ENCODE results near the gene CTSH.
"Not testable (repeated sequence)": the region's sequence is repeated elsewhere in the genome, so short reads cannot be mapped to it uniquely, and the experiment has no call there.

CTSH gene

GRCh38 chr15:78928616-78929093, 16.2 kb downstream of the CTSH start:
- H3K9ac ChIP-seq (ENCODE audit: low read length in 2 of 2): no peak overlapping the region
- no peak overlapping the region for H3K4me3 ChIP-seq (ENCODE audit: low read length in 2 of 2)
- H3K9me3 ChIP-seq (ENCODE audit: control insufficient read depth in 2 of 2, low read length in 2 of 2): no peaks in the 10 kb centered on the region
- H3K36me3 ChIP-seq (ENCODE audit: control insufficient read depth in 2 of 2, insufficient read depth in 2 of 2, low read length in 2 of 2): peaks cover 4 to 24% of the 10 kb centered on the region in 2 donors
- H3K27me3 ChIP-seq (ENCODE audit: control insufficient read depth in 1 of 2, insufficient read depth in 2 of 2, low read length in 2 of 2): no peaks in the 10 kb centered on the region
- H3K4me1 ChIP-seq (ENCODE audit: control insufficient read depth, insufficient read depth, low read length): peaks cover 6% of the 10 kb centered on the region
- H3K27ac ChIP-seq (ENCODE audit: low read length): no peak overlapping the region

- H3K36me3 ChIP-seq (ENCODE audit: control insufficient read depth in 2 of 2, insufficient read depth in 2 of 2, low read length in 2 of 2): peaks cover 4 to 24% of the 10 kb centered on the region in 2 donors
- not testable (repeated sequence) for H3K9ac ChIP-seq (ENCODE audit: low read length in 2 of 2); H3K4me3 ChIP-seq (ENCODE audit: low read length in 2 of 2); H3K27ac ChIP-seq (ENCODE audit: low read length); H3K27me3 ChIP-seq (ENCODE audit: control insufficient read depth in 1 of 2, insufficient read depth in 2 of 2, low read length in 2 of 2); H3K4me1 ChIP-seq (ENCODE audit: control insufficient read depth, insufficient read depth, low read length); H3K9me3 ChIP-seq (ENCODE audit: control insufficient read depth in 2 of 2, low read length in 2 of 2)
Measured at GRCh38 chr15:78928176-78928575, 16.7 kb downstream of the CTSH start.

- Histone ChIP-seq H3K9ac (ENCODE audit: low read length in 2 of 2) (no peak overlapping the region), H3K27me3 (ENCODE audit: control insufficient read depth in 1 of 2, insufficient read depth in 2 of 2, low read length in 2 of 2) (no peaks in the 10 kb centered on the region), H3K9me3 (ENCODE audit: control insufficient read depth in 2 of 2, low read length in 2 of 2) (no peaks in the 10 kb centered on the region), H3K27ac (ENCODE audit: low read length) (no peak overlapping the region), H3K36me3 (ENCODE audit: control insufficient read depth in 2 of 2, insufficient read depth in 2 of 2, low read length in 2 of 2) (peaks cover 4 to 32% of the 10 kb centered on the region in 2 donors), H3K4me3 (ENCODE audit: low read length in 2 of 2) (no peak overlapping the region), H3K4me1 (ENCODE audit: control insufficient read depth, insufficient read depth, low read length) (peaks cover 2% of the 10 kb centered on the region)
Measured at GRCh38 chr15:78927077-78927790, 17.6 kb downstream of the CTSH start.

GRCh38 chr15:78925956-78926743, 18.7 kb downstream of the CTSH start:
- Histone ChIP-seq H3K4me3 (ENCODE audit: low read length in 2 of 2) (no peak overlapping the region), H3K27ac (ENCODE audit: low read length) (no peak overlapping the region), H3K36me3 (ENCODE audit: control insufficient read depth in 2 of 2, insufficient read depth in 2 of 2, low read length in 2 of 2) (peaks cover 12 to 40% of the 10 kb centered on the region in 2 donors), H3K4me1 (ENCODE audit: control insufficient read depth, insufficient read depth, low read length) (peaks cover 2% of the 10 kb centered on the region), H3K9me3 (ENCODE audit: control insufficient read depth in 2 of 2, low read length in 2 of 2) (no peaks in the 10 kb centered on the region), H3K9ac (ENCODE audit: low read length in 2 of 2) (no peak overlapping the region), H3K27me3 (ENCODE audit: control insufficient read depth in 1 of 2, insufficient read depth in 2 of 2, low read length in 2 of 2) (no peaks in the 10 kb centered on the region)

- no peak overlapping the region for H3K4me3 ChIP-seq (ENCODE audit: low read length in 2 of 2)
- no peak overlapping the region for H3K9ac ChIP-seq (ENCODE audit: low read length in 2 of 2)
- H3K27me3 ChIP-seq (ENCODE audit: control insufficient read depth in 1 of 2, insufficient read depth in 2 of 2, low read length in 2 of 2): no peaks in the 10 kb centered on the region
- no peaks in the 10 kb centered on the region for H3K9me3 ChIP-seq (ENCODE audit: control insufficient read depth in 2 of 2, low read length in 2 of 2)
- no peaks in the 10 kb centered on the region for H3K4me1 ChIP-seq (ENCODE audit: control insufficient read depth, insufficient read depth, low read length)
- peaks cover 15 to 40% of the 10 kb centered on the region in 2 donors for H3K36me3 ChIP-seq (ENCODE audit: control insufficient read depth in 2 of 2, insufficient read depth in 2 of 2, low read length in 2 of 2)
- H3K27ac ChIP-seq (ENCODE audit: low read length): no peak overlapping the region
Measured at GRCh38 chr15:78925076-78925624, 19.7 kb downstream of the CTSH start.

GRCh38 chr15:78923480-78924360, 21.1 kb downstream of the CTSH start:
- no peaks in the 10 kb centered on the region for H3K27me3 ChIP-seq (ENCODE audit: control insufficient read depth in 1 of 2, insufficient read depth in 2 of 2, low read length in 2 of 2)
- no peaks in the 10 kb centered on the region for H3K4me1 ChIP-seq (ENCODE audit: control insufficient read depth, insufficient read depth, low read length)
- H3K27ac ChIP-seq (ENCODE audit: low read length): no peak overlapping the region
- H3K9me3 ChIP-seq (ENCODE audit: control insufficient read depth in 2 of 2, low read length in 2 of 2): no peaks in the 10 kb centered on the region
- H3K4me3 ChIP-seq (ENCODE audit: low read length in 2 of 2): no peak overlapping the region
- peaks cover 17 to 43% of the 10 kb centered on the region in 2 donors for H3K36me3 ChIP-seq (ENCODE audit: control insufficient read depth in 2 of 2, insufficient read depth in 2 of 2, low read length in 2 of 2)
- H3K9ac ChIP-seq (ENCODE audit: low read length in 2 of 2): no peak overlapping the region

- Histone ChIP-seq H3K9me3 (ENCODE audit: control insufficient read depth in 2 of 2, low read length in 2 of 2) (no peaks in the 10 kb centered on the region), H3K27me3 (ENCODE audit: control insufficient read depth in 1 of 2, insufficient read depth in 2 of 2, low read length in 2 of 2) (no peaks in the 10 kb centered on the region), H3K36me3 (ENCODE audit: control insufficient read depth in 2 of 2, insufficient read depth in 2 of 2, low read length in 2 of 2) (peaks cover 17 to 43% of the 10 kb centered on the region in 2 donors), H3K9ac (ENCODE audit: low read length in 2 of 2) (no peak overlapping the region), H3K4me3 (ENCODE audit: low read length in 2 of 2) (no peak overlapping the region), H3K27ac (ENCODE audit: low read length) (no peak overlapping the region), H3K4me1 (ENCODE audit: control insufficient read depth, insufficient read depth, low read length) (no peaks in the 10 kb centered on the region)
Measured at GRCh38 chr15:78923015-78923414, 21.8 kb downstream of the CTSH start.

- H3K36me3 ChIP-seq (ENCODE audit: control insufficient read depth in 2 of 2, insufficient read depth in 2 of 2, low read length in 2 of 2): peaks cover 17 to 41% of the 10 kb centered on the region in 2 donors
Measured at GRCh38 chr15:78922527-78922926, 22.3 kb downstream of the CTSH start.

GRCh38 chr15:78921940-78922339, 22.9 kb downstream of the CTSH start:
- Histone ChIP-seq H3K36me3 (ENCODE audit: control insufficient read depth in 2 of 2, insufficient read depth in 2 of 2, low read length in 2 of 2) (peaks cover 17 to 36% of the 10 kb centered on the region in 2 donors), H3K9ac (ENCODE audit: low read length in 2 of 2) (no peak overlapping the region), H3K9me3 (ENCODE audit: control insufficient read depth in 2 of 2, low read length in 2 of 2) (no peaks in the 10 kb centered on the region), H3K4me1 (ENCODE audit: control insufficient read depth, insufficient read depth, low read length) (no peaks in the 10 kb centered on the region), H3K27me3 (ENCODE audit: control insufficient read depth in 1 of 2, insufficient read depth in 2 of 2, low read length in 2 of 2) (no peaks in the 10 kb centered on the region), H3K4me3 (ENCODE audit: low read length in 2 of 2) (no peak overlapping the region), H3K27ac (ENCODE audit: low read length) (no peak overlapping the region)

More at GRCh38 chr15:78922527-78922926, 22.3 kb downstream of the CTSH start:
- Histone ChIP-seq H3K27me3 (ENCODE audit: control insufficient read depth in 1 of 2, insufficient read depth in 2 of 2, low read length in 2 of 2) (no peaks in the 10 kb centered on the region), H3K9me3 (ENCODE audit: control insufficient read depth in 2 of 2, low read length in 2 of 2) (no peaks in the 10 kb centered on the region), H3K4me3 (ENCODE audit: low read length in 2 of 2) (no peak overlapping the region), H3K9ac (ENCODE audit: low read length in 2 of 2) (no peak overlapping the region), H3K27ac (ENCODE audit: low read length) (no peak overlapping the region), H3K4me1 (ENCODE audit: control insufficient read depth, insufficient read depth, low read length) (no peaks in the 10 kb centered on the region)

- no peak overlapping the region for H3K9ac ChIP-seq (ENCODE audit: low read length in 2 of 2)
- peaks cover 17 to 32% of the 10 kb centered on the region in 2 donors for H3K36me3 ChIP-seq (ENCODE audit: control insufficient read depth in 2 of 2, insufficient read depth in 2 of 2, low read length in 2 of 2)
- peaks cover 2% of the 10 kb centered on the region for H3K4me1 ChIP-seq (ENCODE audit: control insufficient read depth, insufficient read depth, low read length)
- H3K4me3 ChIP-seq (ENCODE audit: low read length in 2 of 2): no peak overlapping the region
- no peak overlapping the region for H3K27ac ChIP-seq (ENCODE audit: low read length)
- H3K27me3 ChIP-seq (ENCODE audit: control insufficient read depth in 1 of 2, insufficient read depth in 2 of 2, low read length in 2 of 2): no peaks in the 10 kb centered on the region
- H3K9me3 ChIP-seq (ENCODE audit: control insufficient read depth in 2 of 2, low read length in 2 of 2): no peaks in the 10 kb centered on the region
Measured at GRCh38 chr15:78921517-78921916, 23.3 kb downstream of the CTSH start.
